Transverse colon (tissue), 4 donors: Measurements from ENCODE around the gene SNTA1.

Source experiments
- CTCF ChIP-seq, 5 experiments: fragments of 200-600 bp in 3 of 5; fragments of 450-650 bp in 2 of 5; sonication (generic) in 3 of 5; IDR thresholded peaks; 1 replicate in 2 of 5; 2 replicates in 3 of 5; pipeline ENCODE4 v1.5.1; 2016 to 2017; ENCODE audit warnings: antibody characterized with exemption in 5 of 5, inconsistent platforms in 3 of 5, mild to moderate bottlenecking in 2 of 5, moderate library complexity in 1 of 5
- EP300 ChIP-seq: sonication (generic); formaldehyde crosslinking; IDR thresholded peaks from one replicate; pipeline ENCODE4 v1.6.1; 2017; ENCODE audit warnings: antibody characterized with exemption, low read depth
- POLR2A ChIP-seq: fragments of 450-650 bp; IDR thresholded peaks from one replicate; pipeline ENCODE4 v1.6.1; 2016; ENCODE audit warnings: antibody characterized with exemption, mild to moderate bottlenecking, moderate library complexity
- POLR2AphosphoS5 ChIP-seq, 3 donors: sonication (generic); formaldehyde crosslinking; IDR thresholded peaks; one replicate each; pipeline ENCODE4 v1.6.1; 2016; ENCODE audit warnings: antibody characterized with exemption in 3 of 3

GRCh38 chr20:33407796-33408195, 35.8 kb downstream of the SNTA1 start:
- TF ChIP-seq CTCF (IDR thresholded peaks at IDR 0.05) (no peak), EP300 (no peak), POLR2A (no peak), POLR2AphosphoS5 (IDR thresholded peaks at IDR 0.05) (no peak)
